Measurements from ENCODE around the gene SPOCK2. TPM values are rescaled to one million over a fixed set of nuclear protein-coding genes. Genes with fewer than 3 reads are reported as not detected.

Gene SPOCK2
- total and polyA plus RNA-seq, 2 of the 4 experiments (the other 2 are of a cell fraction): 0.02 TPM; not detected in 1

- Histone ChIP-seq H3K4me1 (ENCODE audit: control insufficient read depth, insufficient read depth, low read length) (no peaks in the 10 kb centered on the region), H3K56ac (ENCODE audit: extremely low read depth, insufficient read depth, low read length) (no peak overlapping the region), H2BK15ac (ENCODE audit: low read depth, low read length) (no peak overlapping the region), H3K36me3 (ENCODE audit: control insufficient read depth, insufficient read depth, low read length) (no peaks in the 10 kb centered on the region), H4K8ac (ENCODE audit: low read depth in 2 of 2, low read length in 2 of 2) (no peak overlapping the region), H3K4me3 (ENCODE audit: insufficient read depth, low read depth, low read length) (no peak overlapping the region), H4K91ac (ENCODE audit: insufficient read depth, low read depth, low read length) (no peak overlapping the region), H3K9me1 (ENCODE audit: insufficient read depth, low read length) (no peaks in the 10 kb centered on the region), H2AK9ac (replicated peaks; ENCODE audit: low read depth, low read length, poor library complexity) (no peak overlapping the region), H2BK20ac (ENCODE audit: low read depth, low read length) (no peak overlapping the region), H2BK120ac (ENCODE audit: low read depth, low read length) (no peak overlapping the region), H2AFZ (replicated peaks; ENCODE audit: low read length, poor library complexity) (no peak overlapping the region), H3K9ac (ENCODE audit: low read depth, low read length) (no peak overlapping the region), H3K18ac (ENCODE audit: low read depth, low read length) (no peak overlapping the region), H2AK5ac (ENCODE audit: low read depth, low read length) (no peak overlapping the region), H3K4me2 (ENCODE audit: low read depth, low read length) (no peak overlapping the region), H3K14ac (replicated peaks; ENCODE audit: low read depth, low read length) (no peak overlapping the region), H3K4ac (ENCODE audit: low read depth, low read length) (no peak overlapping the region), H2BK5ac (ENCODE audit: low read depth, low read length, poor library complexity, severe bottlenecking) (no peak overlapping the region), H3K79me1 (ENCODE audit: low read depth in 1 of 2, low read length in 2 of 2) (no peaks in the 10 kb centered on the region), H3K27ac (ENCODE audit: insufficient read depth, low read length) (no peak overlapping the region), H3K27me3 (ENCODE audit: control insufficient read depth, insufficient read depth, low read length) (peaks cover 67% of the 10 kb centered on the region), H4K20me1 (ENCODE audit: insufficient read depth, low read length) (no peaks in the 10 kb centered on the region), H3K23ac (ENCODE audit: low read depth, low read length) (no peak overlapping the region), H4K5ac (ENCODE audit: low read depth, low read length) (no peak overlapping the region), H3K9me3 (ENCODE audit: control insufficient read depth, insufficient read depth, low read length) (no peaks in the 10 kb centered on the region)
- 90% methylated on average over 8 of the region's 25 CpGs; no CpG with 5 or more reads in 1 of the 2 experiments for WGBS, 2 experiments (ENCODE audit: extremely low coverage in 2 of 2, insufficient read length in 1 of 2)
- DNase-seq: no peak
- no TSS peak for BruUV-seq (replicated peaks)
- ATAC-seq (ENCODE audit: low read depth): no peak
- dilution Hi-C loops (cut with HindIII; ENCODE audit: low sequenced_read_pairs, unreplicated experiment): no loop called here
- CTCF ChIA-PET: interaction anchor here (0.6 kb wide), 1 partner anchor 154 kb away, joined by 3 read pairs; no protein-coding TSS in a partner anchor
- POLR2A ChIA-PET (ENCODE audit: unreplicated experiment): no interaction called here
- TF ChIP-seq MAZ (IDR thresholded peaks at IDR 0.05; ENCODE audit: borderline replicate concordance, low read depth, low read length): no peak
- no peak for TF ChIP-seq CHD1 (IDR thresholded peaks at IDR 0.05; ENCODE audit: low read depth, low read length)
- TF ChIP-seq NFE2L2 (IDR thresholded peaks at IDR 0.05; ENCODE audit: low read depth, low read length): no peak
- intact Hi-C loops (cut with micrococcal nuclease): no loop called here
- in situ Hi-C loops (cut with MboI; ENCODE audit: low sequenced_read_pairs): loop anchor here (10.0 kb wide), 1 partner anchor 278 kb away; no protein-coding TSS in a partner anchor
These were observed 31.2 kb downstream of the SPOCK2 start for GRCh38 chr10:72056932-72057751.
